Breast epithelium (tissue), 4 donors: ENCODE measurements around the gene TNS1. TPM values are rescaled to one million over a fixed set of nuclear protein-coding genes. Genes with fewer than 3 reads are reported as not detected.
A peak's percentile ranks its signal among the peaks of the same experiment; 100 is the strongest.

Source experiments
- DNase-seq, 2 donors: peaks; one replicate each; pipeline ENCODE4 v3.0.0-alpha.2; 2019; ENCODE audit warnings: low spot score in 2 of 2
- H3K27ac ChIP-seq, 2 donors: fragments of 200-600 bp; sonication (generic) in 1 of 2; one replicate each; pipeline ENCODE4 v1.5.1; 2016 to 2019; ENCODE audit warnings: mild to moderate bottlenecking in 1 of 2
- H3K27me3 ChIP-seq, 2 donors: fragments of 200-600 bp; sonication (generic) in 1 of 2; one replicate each; pipeline versions ENCODE4 v1.5.1 to v1.6.0; 2017 to 2019; ENCODE audit warnings: control low read depth in 1 of 2, mild to moderate bottlenecking in 1 of 2
- H3K36me3 ChIP-seq: fragments of 200-600 bp; one replicate; pipeline ENCODE4 v1.5.1; 2019
- H3K4me1 ChIP-seq, 2 donors: fragments of 200-600 bp; sonication (generic); one replicate each; pipeline ENCODE4 v1.5.1; 2016 to 2019; ENCODE audit warnings: control low read depth in 1 of 2
- H3K4me3 ChIP-seq, 3 donors: fragments of 200-600 bp; sonication (generic); 1 replicate in 2 of 3; 2 replicates in 1 of 3; pipeline ENCODE4 v1.5.1; 2016 to 2019; ENCODE audit warnings: mild to moderate bottlenecking in 3 of 3, moderate library complexity in 2 of 3
- H3K9me3 ChIP-seq, 2 donors: fragments of 200-600 bp; sonication (generic) in 1 of 2; one replicate each; pipeline ENCODE4 v1.5.1; 2016 to 2019; ENCODE audit warnings: control low read depth in 1 of 2
- CTCF ChIP-seq, 3 donors: fragments of 450-650 bp; IDR thresholded peaks; one replicate each; pipeline ENCODE4 v1.5.1; 2016 to 2017; ENCODE audit warnings: antibody characterized with exemption in 3 of 3, mild to moderate bottlenecking in 3 of 3, moderate library complexity in 3 of 3
- POLR2A ChIP-seq: fragments of 450-650 bp; IDR thresholded peaks from one replicate; pipeline ENCODE4 v1.6.1; 2016; ENCODE audit warnings: antibody characterized with exemption, mild to moderate bottlenecking, moderate library complexity
- POLR2AphosphoS5 ChIP-seq, 3 donors: sonication (generic); formaldehyde crosslinking; IDR thresholded peaks; one replicate each; pipeline ENCODE4 v1.6.1; 2017; ENCODE audit warnings: antibody characterized with exemption in 3 of 3
- intact Hi-C: fragments of 100-400 bp; cut with DNase I; formaldehyde crosslinking; loops from one replicate; pipeline ENCODE4 v1.15.1; 2023; ENCODE audit warnings: low total_unique reads
- total RNA-seq, 3 donors: library from RNA; depleted of rRNA; stranded (reverse); fragments of >200 nt; gene quantifications; one replicate each; pipeline ENCODE4 v1.1.0, GENCODE V29; 2016

The TNS1 gene
- total RNA-seq, 3 donors from 2014 or later = 141 to 577 (median 154) TPM

GRCh38 chr2:217822296-217823252 is 180.2 kb downstream of the TNS1 start:
- TF ChIP-seq POLR2AphosphoS5 (IDR thresholded peaks at IDR 0.05) = no peak
- TF ChIP-seq POLR2A = no peak
- Histone ChIP-seq H3K27ac (peak overlapping the region; percentile 65 to 68), H3K36me3 (peaks cover 7% of the 10 kb centered on the region), H3K4me3 (no peak overlapping the region), H3K4me1 (peaks cover 7 to 8% of the 10 kb centered on the region in 2 donors), H3K9me3 (no peaks in the 10 kb centered on the region), H3K27me3 (no peaks in the 10 kb centered on the region)
- intact Hi-C loops = no loop called here
- DNase-seq = peak in 1 of 2 donors; percentile 89

GRCh38 chr2:217821536-217822147 is 181.2 kb downstream of the TNS1 start:
- intact Hi-C loops = no loop called here
- Histone ChIP-seq H3K27ac (peak overlapping the region; percentile 65 to 68), H3K4me1 (peaks cover 0 to 8% of the 10 kb centered on the region in 2 donors), H3K4me3 (no peak overlapping the region), H3K27me3 (no peaks in the 10 kb centered on the region), H3K9me3 (no peaks in the 10 kb centered on the region), H3K36me3 (peaks cover 7% of the 10 kb centered on the region)
- no peak for DNase-seq
- TF ChIP-seq POLR2A = no peak
- no peak for TF ChIP-seq CTCF (IDR thresholded peaks at IDR 0.05)
- TF ChIP-seq POLR2AphosphoS5 (IDR thresholded peaks at IDR 0.05) = no peak

- Histone ChIP-seq H3K27me3 (no peaks in the 10 kb centered on the region), H3K27ac (peak overlapping the region in 1 of 2 donors; percentile 68), H3K4me3 (no peak overlapping the region), H3K36me3 (peaks cover 7% of the 10 kb centered on the region), H3K4me1 (peaks cover 0 to 8% of the 10 kb centered on the region in 2 donors), H3K9me3 (no peaks in the 10 kb centered on the region)
- DNase-seq = no peak
- intact Hi-C loops = no loop called here
- TF ChIP-seq POLR2A (no peak), POLR2AphosphoS5 (IDR thresholded peaks at IDR 0.05) (no peak), CTCF (IDR thresholded peaks at IDR 0.05) (no peak)
Observed at GRCh38 chr2:217820904-217821303, 181.9 kb downstream of the TNS1 start.

GRCh38 chr2:217820091-217820819 is 182.5 kb downstream of the TNS1 start:
- no peak for DNase-seq
- H3K36me3 ChIP-seq = peaks cover 7% of the 10 kb centered on the region
- peak overlapping the region in 1 of 2 donors; percentile 68 for H3K27ac ChIP-seq
- H3K4me3 ChIP-seq = no peak overlapping the region
- intact Hi-C loops = no loop called here
- H3K9me3 ChIP-seq = no peaks in the 10 kb centered on the region
- no peak for TF ChIP-seq POLR2A
- TF ChIP-seq CTCF (IDR thresholded peaks at IDR 0.05) = no peak
- TF ChIP-seq POLR2AphosphoS5 (IDR thresholded peaks at IDR 0.05) = no peak
- no peaks in the 10 kb centered on the region for H3K27me3 ChIP-seq
- H3K4me1 ChIP-seq = peaks cover 0 to 8% of the 10 kb centered on the region in 2 donors

- Histone ChIP-seq H3K9me3 (no peaks in the 10 kb centered on the region), H3K4me1 (peaks cover 0 to 4% of the 10 kb centered on the region in 2 donors), H3K27me3 (no peaks in the 10 kb centered on the region), H3K36me3 (peaks cover 16% of the 10 kb centered on the region), H3K4me3 (no peak overlapping the region), H3K27ac (peak overlapping the region in 1 of 2 donors; percentile 57)
- DNase-seq = no peak
- intact Hi-C loops = no loop called here
- TF ChIP-seq POLR2A (no peak), POLR2AphosphoS5 (IDR thresholded peaks at IDR 0.05) (no peak), CTCF (IDR thresholded peaks at IDR 0.05) (no peak)
Observed at GRCh38 chr2:217818293-217818850, 184.4 kb downstream of the TNS1 start.
